ENCODE measurements around the gene USF2. TPM values are rescaled to one million over a fixed set of nuclear protein-coding genes. Genes with fewer than 3 reads are reported as not detected.

The USF2 gene
- total RNA-seq, 1 donor from 2014 or later = 133 TPM

GRCh38 chr19:35314031-35314430 is 45.3 kb downstream of the USF2 start:
- Mint-ChIP-seq H3K4me1 (ENCODE audit: unreplicated experiment) (peaks cover 21% of the 10 kb centered on the region), H3K4me3 (no peak overlapping the region), H3K36me3 (no peaks in the 10 kb centered on the region), H3K27ac (peak overlapping the region; percentile 26), H3K27me3 (no peaks in the 10 kb centered on the region), H3K9me3 (no peaks in the 10 kb centered on the region)
- DNase-seq (ENCODE audit: extremely low spot score, unreplicated experiment) = no peak
- TF ChIP-seq CTCF (conservative IDR thresholded peaks at IDR 0.05) = no peak

DNA sequence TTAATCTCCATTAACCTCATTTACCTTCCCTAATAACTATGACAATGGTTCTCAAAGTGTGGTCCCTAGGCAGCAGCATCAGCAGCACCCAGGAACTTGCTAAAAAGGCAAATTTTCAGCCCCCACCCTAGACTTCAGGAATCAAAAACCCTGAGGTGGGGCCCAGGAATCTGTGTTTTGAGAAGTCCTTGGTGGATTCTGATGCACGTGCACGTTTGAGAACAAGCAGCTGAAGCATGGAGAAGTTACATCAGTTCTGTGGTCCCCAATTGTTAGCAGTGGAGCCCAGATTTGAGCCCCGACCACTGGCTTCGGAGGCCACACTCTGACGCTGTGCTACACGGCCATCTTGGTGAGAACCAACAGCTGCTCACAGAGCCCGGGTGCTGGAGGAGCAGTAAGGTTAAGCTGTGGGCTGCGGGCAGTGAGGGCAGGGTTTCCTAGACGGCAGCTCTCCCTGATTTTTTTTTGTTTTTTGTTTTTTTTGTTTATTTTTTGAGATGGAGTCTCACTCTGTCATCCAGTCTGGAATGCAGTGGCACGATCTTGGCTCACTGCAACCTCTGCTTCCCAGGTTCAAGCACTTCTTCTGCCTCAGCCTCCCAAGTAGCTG is 46.2 kb downstream of the USF2 start:
- no peak overlapping the region for H3K4me3 Mint-ChIP-seq
- DNase-seq (ENCODE audit: extremely low spot score, unreplicated experiment) = no peak
- H3K27me3 Mint-ChIP-seq = no peaks in the 10 kb centered on the region
- no peaks in the 10 kb centered on the region for H3K9me3 Mint-ChIP-seq
- H3K36me3 Mint-ChIP-seq = no peaks in the 10 kb centered on the region
- H3K4me1 Mint-ChIP-seq (ENCODE audit: unreplicated experiment) = peaks cover 13% of the 10 kb centered on the region
- H3K27ac Mint-ChIP-seq = no peak overlapping the region
- no peak for TF ChIP-seq CTCF (conservative IDR thresholded peaks at IDR 0.05)

DNA sequence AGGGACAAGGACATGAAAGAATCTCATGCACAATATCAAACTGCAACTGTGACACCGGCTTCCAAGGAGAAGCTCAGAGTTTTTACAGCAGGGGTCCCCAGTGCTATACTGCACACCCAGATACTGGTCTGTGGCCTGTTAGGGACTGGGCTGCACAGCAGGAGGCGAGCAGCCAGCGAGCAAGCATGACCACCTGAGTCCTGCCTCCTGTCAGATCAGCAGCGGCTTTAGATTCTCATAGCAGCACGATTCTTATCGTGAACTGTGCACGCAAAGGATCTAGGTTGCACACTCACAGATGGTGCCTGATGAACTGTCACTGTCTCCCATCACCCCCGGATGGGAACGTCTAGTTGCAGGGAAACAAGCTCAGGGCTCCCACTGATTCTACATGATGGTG is 47.1 kb downstream of the USF2 start:
- H3K36me3 Mint-ChIP-seq = no peaks in the 10 kb centered on the region
- no peak for TF ChIP-seq CTCF (conservative IDR thresholded peaks at IDR 0.05)
- H3K27me3 Mint-ChIP-seq = no peaks in the 10 kb centered on the region
- no peak for DNase-seq (ENCODE audit: extremely low spot score, unreplicated experiment)
- no peaks in the 10 kb centered on the region for H3K9me3 Mint-ChIP-seq
- H3K4me1 Mint-ChIP-seq (ENCODE audit: unreplicated experiment) = peaks cover 10% of the 10 kb centered on the region
- H3K4me3 Mint-ChIP-seq = no peak overlapping the region
- peak overlapping the region; percentile 83 for H3K27ac Mint-ChIP-seq

- no peak overlapping the region for H3K4me3 Mint-ChIP-seq
- H3K27me3 Mint-ChIP-seq = no peaks in the 10 kb centered on the region
- H3K27ac Mint-ChIP-seq = peak overlapping the region; percentile 83
- H3K4me1 Mint-ChIP-seq (ENCODE audit: unreplicated experiment) = peaks cover 10% of the 10 kb centered on the region
- no peaks in the 10 kb centered on the region for H3K36me3 Mint-ChIP-seq
- no peak for TF ChIP-seq CTCF (conservative IDR thresholded peaks at IDR 0.05)
- DNase-seq (ENCODE audit: extremely low spot score, unreplicated experiment) = no peak
- no peaks in the 10 kb centered on the region for H3K9me3 Mint-ChIP-seq
Observed at GRCh38 chr19:35316560-35316959, 47.8 kb downstream of the USF2 start.

DNA sequence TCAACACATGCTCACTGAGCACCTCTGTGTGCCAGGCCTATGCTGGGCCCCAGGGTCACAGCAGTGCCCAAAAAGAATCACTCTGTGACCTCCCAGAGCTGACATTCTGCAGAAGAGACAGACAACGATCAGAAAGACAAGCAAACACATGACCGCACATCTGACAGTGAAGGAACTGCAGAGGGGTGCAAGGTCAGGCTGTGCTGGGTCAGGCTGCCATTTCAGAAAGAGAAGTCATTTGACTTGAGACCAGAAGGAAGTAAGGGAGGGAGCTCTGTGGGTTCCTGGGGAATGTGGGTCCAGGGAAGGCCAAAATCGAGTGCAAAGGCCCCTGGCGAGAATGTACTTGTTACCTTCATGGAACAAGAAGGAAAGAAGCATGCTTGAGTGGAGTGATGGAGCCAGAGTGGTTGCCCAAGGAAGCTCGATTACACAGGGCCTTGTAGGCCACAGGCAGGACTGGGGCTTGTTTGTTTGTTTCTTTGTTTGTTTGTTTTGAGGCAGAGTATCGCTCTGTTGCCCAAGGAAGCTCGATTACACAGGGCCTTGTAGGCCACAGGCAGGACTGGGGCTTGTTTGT is 48.8 kb downstream of the USF2 start:
- H3K4me1 Mint-ChIP-seq (ENCODE audit: unreplicated experiment) = peaks cover 10% of the 10 kb centered on the region
- no peaks in the 10 kb centered on the region for H3K36me3 Mint-ChIP-seq
- no peak overlapping the region for H3K4me3 Mint-ChIP-seq
- no peak for DNase-seq (ENCODE audit: extremely low spot score, unreplicated experiment)
- peak overlapping the region; percentile 31 for H3K27ac Mint-ChIP-seq
- no peak for TF ChIP-seq CTCF (conservative IDR thresholded peaks at IDR 0.05)
- no peaks in the 10 kb centered on the region for H3K9me3 Mint-ChIP-seq
- H3K27me3 Mint-ChIP-seq = no peaks in the 10 kb centered on the region

All from type B pancreatic cell (in vitro differentiated cells).